AML-193 (cell line): ENCODE data around the gene SDK2.

Experiments
- DNase-seq, 2 experiments: peaks; one replicate each; lab custom pipeline; 2025; lab: John Stamatoyannopoulos, UW

Gene SDK2

DNA sequence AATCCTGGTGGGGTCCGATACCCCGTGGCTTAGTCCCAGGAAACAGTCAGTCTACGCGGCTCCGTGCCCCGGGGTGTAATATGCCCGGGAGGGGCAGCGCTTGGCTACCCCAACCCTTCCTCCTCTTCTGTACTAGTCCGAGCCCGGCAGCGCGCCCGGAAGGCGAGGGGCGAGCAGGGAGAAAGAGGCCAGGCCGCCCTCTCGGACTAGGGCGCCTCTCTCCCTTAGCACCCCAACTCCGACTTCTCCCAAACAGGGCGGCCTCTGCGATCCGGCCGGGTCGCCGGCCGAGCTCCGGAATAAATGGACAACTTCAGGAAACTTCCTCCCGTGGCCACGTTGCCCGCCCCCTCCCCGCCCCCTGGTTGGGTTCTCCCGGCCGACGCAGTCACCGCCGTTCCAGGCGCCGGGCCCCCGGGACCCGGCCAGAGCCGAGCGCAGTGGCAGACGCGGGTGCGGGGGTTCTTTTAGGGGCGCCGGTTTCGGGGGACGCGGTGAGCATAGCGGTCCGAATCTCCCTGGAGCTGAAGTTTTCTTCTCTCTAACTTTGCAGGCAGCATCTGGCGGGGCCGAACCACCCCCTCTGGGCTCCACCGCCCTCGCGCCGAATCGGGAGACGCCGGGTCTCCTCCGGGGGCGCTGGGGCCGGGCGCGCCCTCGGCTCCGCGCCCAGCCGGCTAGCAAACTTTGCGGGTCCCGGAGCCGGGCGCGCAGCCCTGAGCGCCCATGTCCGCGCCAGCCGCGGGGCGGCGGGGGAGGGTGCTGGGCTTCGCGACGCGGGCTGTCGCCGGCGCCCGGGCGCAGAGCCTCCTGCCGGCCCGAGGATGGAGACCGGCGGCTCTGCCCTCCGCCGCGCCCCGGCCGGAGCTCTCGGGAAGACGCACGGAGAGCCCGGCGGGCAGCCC is at the start of gene SDK2:
SDK2 (minus strand) TSS at position 301 of the 905 bp plus-strand sequence. CDS start 357 bp downstream, outside the sequence.
- no peak for DNase-seq

GRCh38 chr17:73693071-73693470 is 48.8 kb upstream of the SDK2 start:
- no peak for DNase-seq

DNA sequence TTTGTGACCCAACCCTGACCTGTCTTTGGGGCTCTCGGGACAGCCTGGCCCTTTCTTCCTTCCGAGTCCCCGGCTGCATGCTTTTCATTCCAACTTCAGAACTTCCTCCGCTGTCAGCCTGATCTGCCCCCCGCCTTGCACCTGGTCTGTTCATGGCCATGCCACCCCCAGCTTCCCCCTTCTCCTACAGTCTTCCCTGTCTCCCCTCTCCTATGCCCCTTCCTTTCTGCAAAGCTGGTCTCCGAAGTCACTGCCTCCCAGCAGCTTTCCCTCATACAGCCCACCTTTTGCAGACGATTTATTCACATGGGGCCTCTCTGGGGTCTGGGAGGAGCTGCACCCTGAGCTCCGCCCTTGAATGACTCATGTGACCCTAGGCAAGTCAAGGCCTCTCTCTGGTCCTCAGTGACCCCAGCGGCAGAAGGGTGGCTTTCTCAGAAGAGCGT is 47.1 kb upstream of the SDK2 start:
- DNase-seq: no peak

DNA sequence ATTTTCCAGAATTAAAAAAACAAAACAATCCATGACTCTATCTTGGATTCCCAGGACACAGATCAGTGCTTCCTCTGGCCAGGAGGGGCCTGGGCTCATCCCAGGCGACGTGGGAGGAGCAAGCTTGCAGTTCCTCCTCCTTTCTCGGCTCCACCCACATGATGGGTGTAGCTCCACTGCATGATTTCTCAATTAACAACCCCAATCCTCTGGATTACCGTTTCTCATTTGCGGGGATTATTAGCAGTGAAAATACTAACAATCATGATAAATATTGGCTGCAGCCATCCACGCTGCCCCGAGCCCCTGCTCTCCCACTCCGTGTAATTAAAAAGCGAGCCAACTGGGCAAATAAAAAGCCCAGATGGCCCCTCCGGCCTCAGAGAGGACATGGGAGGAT is 46.4 kb upstream of the SDK2 start:
- no peak for DNase-seq

DNA sequence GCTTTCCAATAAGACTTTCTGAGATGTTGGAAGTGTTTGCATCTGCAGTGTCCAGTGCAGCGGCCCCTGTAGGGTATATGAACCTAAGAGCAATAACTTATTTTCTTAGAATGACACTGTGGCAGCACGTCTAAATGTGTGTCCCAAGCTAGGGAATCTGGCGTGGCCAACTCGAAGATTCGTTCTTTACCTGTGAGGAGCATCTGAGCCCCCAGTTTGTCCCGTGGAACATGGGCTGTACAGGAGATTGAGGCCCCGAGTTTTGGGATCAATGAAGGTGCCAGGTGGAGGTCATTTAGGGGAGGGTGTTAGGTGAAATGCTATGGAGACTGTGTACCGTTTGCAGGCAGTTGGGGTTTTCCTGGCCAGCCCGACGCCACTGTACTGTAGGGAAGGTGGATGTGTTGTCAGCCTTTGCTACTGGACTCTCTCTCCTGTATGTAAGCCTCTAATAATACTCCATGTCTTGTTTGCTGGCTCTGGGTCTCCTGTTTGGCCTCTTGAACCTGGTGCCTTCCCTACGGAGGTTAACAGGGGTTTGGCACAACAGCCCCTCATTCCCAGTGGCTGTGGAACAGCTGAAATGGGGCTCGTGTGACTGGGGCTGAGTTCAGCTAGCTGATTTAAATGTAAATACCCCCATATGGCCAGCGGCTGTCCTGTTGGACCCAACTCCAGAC is 45.5 kb upstream of the SDK2 start:
- no peak for DNase-seq

DNA sequence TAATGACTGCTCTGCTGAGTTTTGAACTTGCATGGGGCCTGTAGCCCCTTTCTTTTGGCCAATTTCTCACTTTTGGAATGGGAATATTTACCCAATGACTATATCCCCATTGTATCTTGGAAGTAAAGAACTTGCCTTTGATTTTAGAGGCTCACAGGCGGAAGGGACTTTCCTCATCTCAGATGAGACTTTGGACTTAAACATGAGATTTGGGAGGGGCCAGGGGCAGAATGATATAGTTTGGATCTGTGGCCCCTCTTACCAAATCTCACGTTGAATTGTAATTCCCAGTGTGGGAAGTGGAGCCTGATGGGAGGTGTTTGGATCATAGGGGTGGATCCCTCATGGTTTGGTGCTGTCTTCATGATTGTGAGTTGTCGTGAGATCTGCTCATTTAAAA is 42.7 kb upstream of the SDK2 start:
- no peak for DNase-seq

DNA sequence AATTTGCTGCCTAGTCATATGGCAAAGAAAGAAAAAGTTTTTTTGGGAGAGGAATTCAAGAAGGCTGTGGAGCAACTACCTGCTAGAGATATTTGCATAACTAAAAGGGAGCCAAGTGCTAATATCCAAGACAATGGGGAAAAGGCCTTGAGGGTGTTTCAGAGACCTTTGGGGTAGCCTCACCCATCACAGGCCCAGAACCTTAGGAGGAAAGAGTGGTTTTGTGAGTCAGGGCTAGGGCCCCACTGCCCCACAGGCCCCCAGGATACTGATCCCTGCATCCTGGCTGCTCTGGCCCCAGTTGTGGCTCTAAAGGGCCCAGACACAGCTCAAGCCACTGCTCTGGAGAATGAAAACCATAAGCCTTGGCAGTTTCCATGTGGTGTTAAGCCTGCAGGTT is 41.9 kb upstream of the SDK2 start:
- DNase-seq: no peak

- no peak for DNase-seq
These were observed 39.9 kb upstream of the SDK2 start for GRCh38 chr17:73684183-73684582.

GRCh38 chr17:73683771-73684170 is 39.5 kb upstream of the SDK2 start:
- no peak for DNase-seq

DNA sequence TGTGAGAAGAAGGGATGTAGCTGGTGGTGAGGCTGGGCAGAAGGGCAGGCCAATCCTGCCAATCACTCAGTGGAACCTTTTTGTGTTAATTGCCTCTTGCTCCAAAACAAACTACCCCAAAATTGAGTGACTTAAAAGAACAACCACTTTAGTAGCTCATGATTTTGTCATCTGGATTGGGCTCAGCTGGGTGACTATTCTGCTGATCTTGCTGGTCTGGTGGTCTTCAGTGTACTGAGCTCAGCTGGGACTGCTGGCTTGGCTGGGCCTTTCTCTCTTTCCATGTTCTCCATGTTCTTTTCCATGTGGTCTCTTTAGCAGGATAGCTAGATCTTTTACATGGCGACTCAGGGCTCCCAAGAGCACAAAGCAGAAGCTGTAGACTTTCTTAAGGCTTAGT is 37.7 kb upstream of the SDK2 start:
- no peak for DNase-seq

GRCh38 chr17:73679476-73679875 is 35.2 kb upstream of the SDK2 start:
- DNase-seq: no peak

DNA sequence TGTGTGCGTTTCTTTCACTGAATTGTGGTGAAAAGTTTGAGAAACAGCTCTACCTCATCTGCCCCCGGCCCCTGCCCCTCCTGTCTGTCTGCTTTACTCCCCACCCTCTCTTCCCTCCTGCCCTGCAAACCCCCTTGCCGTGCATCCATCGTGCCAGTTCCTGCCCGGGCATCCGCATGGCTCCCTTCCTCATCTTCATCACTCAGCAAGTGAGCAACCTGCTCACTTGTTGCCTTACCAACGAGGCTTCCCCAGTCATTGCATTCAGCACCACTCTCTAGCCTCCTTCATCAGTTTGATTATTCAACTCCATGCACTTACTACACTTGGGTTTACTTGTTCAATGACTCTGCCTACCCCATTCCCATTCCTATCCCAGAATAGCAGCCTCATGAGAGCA is 34.8 kb upstream of the SDK2 start:
- no peak for DNase-seq

- no peak for DNase-seq
These were observed 25.5 kb upstream of the SDK2 start for GRCh38 chr17:73669771-73670170.

- peak; percentile 94 to 96 for DNase-seq
These were observed 23.1 kb upstream of the SDK2 start for GRCh38 chr17:73667181-73667959.

DNA sequence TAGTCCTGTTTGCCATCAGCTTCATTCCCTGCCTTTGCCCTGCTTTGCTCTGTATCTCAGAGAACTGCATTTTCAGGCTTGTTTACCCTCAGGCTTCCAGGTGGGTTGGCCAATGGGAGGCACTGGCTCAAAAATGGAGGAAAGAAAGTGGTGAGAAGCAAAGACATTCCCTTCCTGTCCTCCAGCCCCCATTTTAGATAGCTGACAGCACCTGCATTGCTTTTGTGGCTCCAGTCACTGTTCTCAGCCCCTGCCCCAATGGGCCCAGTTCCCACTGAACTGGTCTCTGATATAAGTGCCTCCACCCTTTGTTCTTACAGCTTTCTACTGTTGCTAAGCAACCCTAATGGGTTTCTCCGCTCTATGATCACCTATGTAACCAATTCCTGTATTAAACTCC is 19.4 kb upstream of the SDK2 start:
- DNase-seq: no peak

GRCh38 chr17:73660366-73660765 is 16.1 kb upstream of the SDK2 start:
- no peak for DNase-seq

GRCh38 chr17:73658821-73659515 is 14.7 kb upstream of the SDK2 start:
- DNase-seq: no peak

DNA sequence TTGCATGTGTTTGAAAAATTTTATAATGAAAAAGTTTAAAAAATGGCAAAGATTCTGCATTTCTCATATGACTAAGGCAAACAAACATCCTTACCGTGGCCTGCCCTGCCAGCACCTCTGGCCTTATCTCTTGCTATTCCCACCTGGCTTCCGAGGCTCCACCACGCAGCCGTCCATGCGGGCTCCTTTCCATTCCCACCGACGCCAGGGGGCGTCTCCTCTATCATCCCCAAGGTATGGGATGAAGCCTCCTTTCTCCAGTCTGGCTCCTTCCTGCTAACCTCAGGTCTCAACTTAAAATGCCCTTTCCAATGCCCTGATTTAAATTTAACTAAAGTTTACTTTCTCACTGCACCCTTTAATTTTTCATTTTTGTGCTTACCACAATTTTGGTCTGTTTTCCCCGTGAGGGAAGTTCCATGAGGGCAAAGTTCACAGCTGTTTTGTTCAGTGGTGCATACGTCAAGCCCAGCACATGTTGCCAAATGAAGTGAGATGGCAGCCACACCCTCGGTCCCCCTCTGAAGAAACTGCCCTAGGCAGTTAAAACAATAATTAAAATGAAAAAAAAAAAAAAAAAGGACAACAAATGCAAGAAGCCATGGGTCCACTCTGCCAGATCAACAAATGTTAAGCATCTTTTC is 13.3 kb upstream of the SDK2 start:
- DNase-seq: peak in 1 of 2 experiments; percentile 12

DNA sequence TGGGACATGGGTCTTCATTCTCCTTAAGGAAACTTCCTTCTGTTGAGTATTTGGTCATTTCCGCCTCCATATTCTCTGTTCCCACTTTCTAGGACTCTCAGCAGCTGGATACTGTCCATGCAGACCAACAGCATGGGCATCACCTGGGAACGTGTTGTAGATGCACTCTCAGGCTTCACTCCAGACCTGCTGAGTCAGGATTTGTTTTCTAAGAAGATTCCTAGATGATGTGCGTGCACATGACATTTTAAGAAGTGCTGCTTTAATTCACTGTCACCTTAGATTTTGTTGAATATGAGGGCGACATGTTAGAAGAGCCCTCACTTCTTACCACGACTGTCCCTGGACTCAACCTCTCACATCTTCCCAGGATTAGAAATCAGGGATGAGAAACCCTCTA is 10.0 kb upstream of the SDK2 start:
- DNase-seq: no peak

GRCh38 chr17:73653810-73654209 is 9.6 kb upstream of the SDK2 start:
- DNase-seq: no peak

DNA sequence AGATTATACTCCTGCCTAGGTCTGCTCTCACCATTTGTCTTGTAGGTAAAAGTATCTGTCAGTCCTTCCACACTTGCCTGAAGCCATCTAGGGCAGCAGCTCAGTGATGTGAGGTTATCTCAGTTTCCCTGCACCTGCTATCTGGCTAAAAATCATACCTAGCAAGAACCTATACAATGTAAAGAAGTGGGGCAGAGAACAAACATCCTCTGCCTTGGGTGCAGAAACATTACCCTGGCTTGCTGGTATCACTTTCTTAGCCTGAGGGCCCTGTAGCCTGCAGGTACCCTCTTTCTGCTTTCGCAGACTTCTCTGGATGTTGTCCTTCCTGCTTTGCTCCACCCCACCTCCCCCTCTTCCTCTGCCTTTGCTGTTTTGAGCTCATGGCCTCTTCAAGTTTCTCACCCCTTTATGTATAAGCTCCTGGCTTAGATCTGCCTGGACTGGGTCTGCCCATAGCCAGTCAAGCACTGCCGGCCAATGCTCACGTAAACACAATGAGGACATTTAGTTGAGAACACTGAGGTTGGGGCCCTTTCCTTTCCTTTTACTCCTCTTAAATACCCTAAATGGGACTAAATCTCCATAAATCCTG is 8.7 kb upstream of the SDK2 start:
- no peak for DNase-seq
